H7 (cell line): ENCODE results near the gene KRTAP1-3. TPM values are rescaled to one million over a fixed set of nuclear protein-coding genes. Genes with fewer than 3 reads are reported as not detected.

Source experiments
- DNase-seq: peaks from one replicate; pipeline ENCODE4 v3.0.0; 2012
- H3K27me3 ChIP-seq: 2 replicates; pipeline ENCODE4 v1.6.0; 2011; ENCODE audit warnings: mild to moderate bottlenecking, low read length; ENCODE audit not compliant: control insufficient read depth, insufficient read depth
- H3K36me3 ChIP-seq: replicated peaks from 2 replicates; pipeline ENCODE4 v1.5.1; 2011; ENCODE audit warnings: low read length; ENCODE audit not compliant: control insufficient read depth, insufficient read depth
- H3K4me3 ChIP-seq: 2 replicates; pipeline ENCODE4 v1.5.1; 2011; ENCODE audit warnings: low read depth, mild to moderate bottlenecking, control low read depth, low read length, moderate library complexity; ENCODE audit not compliant: insufficient read depth
- total RNA-seq: library from RNA; depleted of rRNA; stranded (reverse); fragments of >200 nt; shearing (Covaris generic); gene quantifications from 2 replicates; pipeline ENCODE4 v1.2.3, GENCODE V29; 2014

KRTAP1-3 gene
- total RNA-seq, 1 experiment from 2014 or later: not detected

GRCh38 chr17:41037853-41038350 is 3.2 kb upstream of the KRTAP1-3 start:
- H3K36me3 ChIP-seq: no peaks in the 10 kb centered on the region
- H3K4me3 ChIP-seq: no peak overlapping the region
- peak; percentile 36 for DNase-seq
- H3K27me3 ChIP-seq: no peaks in the 10 kb centered on the region

GRCh38 chr17:41029633-41030245 is 4.9 kb downstream of the KRTAP1-3 start, which contains the start of gene KRTAP1-4:
TSS of gene KRTAP1-4 (minus strand) at chr17:41030195. CDS start at chr17:41030078, 117 bp downstream.
- no peaks in the 10 kb centered on the region for H3K36me3 ChIP-seq
- no peak within 1 kb of the TSS for H3K4me3 ChIP-seq
- H3K27me3 ChIP-seq: no peaks in the 10 kb centered on the region
- no peak for DNase-seq

GRCh38 chr17:41026715-41027471 is 7.8 kb downstream of the KRTAP1-3 start, which contains the start of gene KRTAP1-5:
TSS of gene KRTAP1-5 (minus strand) at chr17:41027208. CDS start at chr17:41027155, 53 bp downstream.
- no peaks in the 10 kb centered on the region for H3K27me3 ChIP-seq
- no peak for DNase-seq
- H3K4me3 ChIP-seq: no peak within 1 kb of the TSS
- no peaks in the 10 kb centered on the region for H3K36me3 ChIP-seq

- Histone ChIP-seq H3K4me3 (no peak overlapping the region), H3K27me3 (no peaks in the 10 kb centered on the region), H3K36me3 (no peaks in the 10 kb centered on the region)
- DNase-seq: no peak
Observed at GRCh38 chr17:41024697-41025096, 10.0 kb downstream of the KRTAP1-3 start.

GRCh38 chr17:41020336-41020735 is 14.3 kb downstream of the KRTAP1-3 start:
- Histone ChIP-seq H3K4me3 (no peak overlapping the region), H3K27me3 (no peaks in the 10 kb centered on the region)
- DNase-seq: no peak

GRCh38 chr17:41019415-41019814 is 15.3 kb downstream of the KRTAP1-3 start:
- DNase-seq: no peak
- no peaks in the 10 kb centered on the region for H3K36me3 ChIP-seq
- H3K27me3 ChIP-seq: no peaks in the 10 kb centered on the region
- H3K4me3 ChIP-seq: no peak overlapping the region

More at GRCh38 chr17:41020336-41020735, 14.3 kb downstream of the KRTAP1-3 start:
- no peaks in the 10 kb centered on the region for H3K36me3 ChIP-seq

GRCh38 chr17:41018541-41018940 is 16.1 kb downstream of the KRTAP1-3 start:
- DNase-seq: no peak
- Histone ChIP-seq H3K4me3 (no peak overlapping the region), H3K27me3 (no peaks in the 10 kb centered on the region), H3K36me3 (no peaks in the 10 kb centered on the region)

GRCh38 chr17:41016578-41017215 is 18.0 kb downstream of the KRTAP1-3 start:
- no peak overlapping the region for H3K4me3 ChIP-seq
- DNase-seq: no peak

GRCh38 chr17:41015454-41015853 is 19.2 kb downstream of the KRTAP1-3 start:
- no peaks in the 10 kb centered on the region for H3K27me3 ChIP-seq
- no peaks in the 10 kb centered on the region for H3K36me3 ChIP-seq
- H3K4me3 ChIP-seq: no peak overlapping the region
- no peak for DNase-seq

More at GRCh38 chr17:41016578-41017215, 18.0 kb downstream of the KRTAP1-3 start:
- no peaks in the 10 kb centered on the region for H3K27me3 ChIP-seq
- no peaks in the 10 kb centered on the region for H3K36me3 ChIP-seq

GRCh38 chr17:41013606-41014005 is 21.1 kb downstream of the KRTAP1-3 start:
- H3K4me3 ChIP-seq: no peak overlapping the region
- no peaks in the 10 kb centered on the region for H3K36me3 ChIP-seq
- no peak for DNase-seq
- no peaks in the 10 kb centered on the region for H3K27me3 ChIP-seq

- no peaks in the 10 kb centered on the region for H3K36me3 ChIP-seq
- DNase-seq: no peak
- H3K27me3 ChIP-seq: no peaks in the 10 kb centered on the region
Observed at GRCh38 chr17:41013181-41013580, 21.5 kb downstream of the KRTAP1-3 start.

GRCh38 chr17:41012326-41013120 is 22.2 kb downstream of the KRTAP1-3 start:
- DNase-seq: no peak
- Histone ChIP-seq H3K27me3 (no peaks in the 10 kb centered on the region), H3K36me3 (no peaks in the 10 kb centered on the region), H3K4me3 (no peak overlapping the region)

More at GRCh38 chr17:41013181-41013580, 21.5 kb downstream of the KRTAP1-3 start:
- no peak overlapping the region for H3K4me3 ChIP-seq

GRCh38 chr17:41010441-41010840 is 24.2 kb downstream of the KRTAP1-3 start:
- Histone ChIP-seq H3K36me3 (no peaks in the 10 kb centered on the region), H3K27me3 (no peaks in the 10 kb centered on the region), H3K4me3 (no peak overlapping the region)
- DNase-seq: no peak

GRCh38 chr17:41009936-41010335 is 24.7 kb downstream of the KRTAP1-3 start:
- H3K4me3 ChIP-seq: no peak overlapping the region
- DNase-seq: no peak
- H3K27me3 ChIP-seq: no peaks in the 10 kb centered on the region
- no peaks in the 10 kb centered on the region for H3K36me3 ChIP-seq
